HepG2 (cell line): Measurements from ENCODE around the gene ANO6. TPM values are rescaled to one million over a fixed set of nuclear protein-coding genes. Genes with fewer than 3 reads are reported as not detected.

ENCODE experiments used
- ATAC-seq: fragments of 200-7000 bp; cut with Tn5 transposase; 3 replicates; pipeline ENCODE4 v1.9.1; 2020; ENCODE audit warnings: mild to moderate bottlenecking, moderate library complexity
- BruUV-seq: library from RNA; stranded (reverse); fragments of 400-500 nt; replicated peaks from 2 replicates; lab custom pipeline; 2021; lab: Mats Ljungman, UMichigan
- CTCF ChIA-PET: fragments of 300-600 bp; formaldehyde crosslinking; extraction: SDS; loops from one replicate; lab custom pipeline; 2021; ENCODE audit warnings: low total read pairs, inconsistent platforms, low intra/inter-chr PET ratio; lab: Yijun Ruan, JAX
- POLR2A ChIA-PET: fragments of 350-600 bp; sonication (Branson Sonifier 250); formaldehyde crosslinking; loops from one replicate; lab custom pipeline; 2020; ENCODE audit warnings: antibody characterized with exemption, inconsistent platforms; lab: Yijun Ruan, JAX
- DNase-seq: peaks from one replicate; pipeline ENCODE4 v3.0.0-alpha.2; 2015; ENCODE audit warnings: low spot score
- FAIRE-seq: peaks from 3 replicates; lab custom pipeline; 2011; peaks lifted over from hg19 to GRCh38; lab: Jason Lieb, UNC
- H2AFZ ChIP-seq: one replicate; pipeline ENCODE4 v1.6.1; 2011; ENCODE audit warnings: low read length, inconsistent platforms
- H3K27ac ChIP-seq: fragments of 300-600 bp; 3 replicates; pipeline ENCODE4 v1.8.0; 2011; ENCODE audit warnings: mixed run types, mild to moderate bottlenecking, mixed read lengths, low read length, inconsistent platforms; ENCODE audit not compliant: insufficient read depth; ENCODE audit errors: extremely low read length
- H3K27me3 ChIP-seq, 2 experiments: fragments of 200-600 bp in 1 of 2; 2 replicates in 1 of 2; 3 replicates in 1 of 2; pipeline versions ENCODE4 v1.6.0 to v1.8.0; 2011; ENCODE audit warnings: low read length in 2 of 2, mild to moderate bottlenecking in 2 of 2, moderate library complexity in 2 of 2, inconsistent platforms in 1 of 2; ENCODE audit not compliant: insufficient read depth in 2 of 2, control insufficient read depth in 1 of 2
- H3K36me3 ChIP-seq, 2 experiments: fragments of 200-600 bp in 1 of 2; replicated peaks in 1 of 2; 2 replicates in 1 of 2; 3 replicates in 1 of 2; pipeline versions ENCODE4 v1.5.1 to v1.8.0; 2011; ENCODE audit warnings: low read length in 2 of 2, inconsistent platforms in 1 of 2; ENCODE audit not compliant: insufficient read depth in 2 of 2, control insufficient read depth in 1 of 2
- H3K4me1 ChIP-seq: 2 replicates; pipeline ENCODE4 v1.5.1; 2012; ENCODE audit warnings: low read length, inconsistent platforms; ENCODE audit not compliant: insufficient read depth
- H3K4me2 ChIP-seq: 2 replicates; pipeline ENCODE4 v1.6.0; 2011; ENCODE audit warnings: low read depth, low read length, inconsistent platforms
- H3K4me3 ChIP-seq, 3 experiments: fragments of 200-600 bp in 1 of 3; sonication (generic), shearing (Covaris generic) in 1 of 3; replicated peaks in 1 of 3; 2 replicates each; pipeline ENCODE4 v1.5.1; 2011 to 2016; ENCODE audit warnings: low read length in 3 of 3, inconsistent platforms in 2 of 3, low read depth in 2 of 3, mild to moderate bottlenecking in 2 of 3, control low read depth in 1 of 3, mixed read lengths in 1 of 3; ENCODE audit not compliant: insufficient read depth in 1 of 3
- H3K79me2 ChIP-seq: one replicate; pipeline ENCODE4 v1.6.1; 2011; ENCODE audit warnings: low read length, inconsistent platforms; ENCODE audit not compliant: insufficient read depth
- H3K9ac ChIP-seq: 2 replicates; pipeline ENCODE4 v1.6.0; 2011; ENCODE audit warnings: mild to moderate bottlenecking, low read depth, low read length, inconsistent platforms; ENCODE audit not compliant: insufficient read depth
- H3K9me3 ChIP-seq: 2 replicates; pipeline ENCODE4 v1.5.1; 2012; ENCODE audit warnings: mild to moderate bottlenecking, low read length
- H4K20me1 ChIP-seq: 2 replicates; pipeline ENCODE4 v1.6.0; 2011; ENCODE audit warnings: inconsistent platforms, mild to moderate bottlenecking, low read length, moderate library complexity; ENCODE audit not compliant: insufficient read depth
- BCLAF1 ChIP-seq: fragments of 450-650 bp; IDR thresholded peaks from 2 replicates; pipeline ENCODE4 v1.6.1; 2017; ENCODE audit warnings: mild to moderate bottlenecking
- PTBP1 ChIP-seq: fragments of 200-400 bp; formaldehyde crosslinking; IDR thresholded peaks from 2 replicates; pipeline ENCODE4 v1.6.1; 2018; ENCODE audit warnings: low read length, low read depth; ENCODE audit not compliant: poor library complexity, severe bottlenecking
- RFXANK ChIP-seq: IDR thresholded peaks from 2 replicates; pipeline ENCODE4 v1.6.1; 2016
- SIX4 ChIP-seq: sonication (generic); formaldehyde crosslinking; IDR thresholded peaks from 2 replicates; pipeline ENCODE4 v1.4.0; 2020; ENCODE audit warnings: missing genetic modification reagents
- SNAPC4 ChIP-seq: sonication (generic); formaldehyde crosslinking; IDR thresholded peaks from 2 replicates; pipeline ENCODE4 v1.4.0; 2020; ENCODE audit warnings: mild to moderate bottlenecking, missing genetic modification reagents
- ZNF382 ChIP-seq: sonication (generic); formaldehyde crosslinking; IDR thresholded peaks from 2 replicates; pipeline ENCODE4 v1.5.0; 2020; ENCODE audit warnings: missing genetic modification reagents, mild to moderate bottlenecking, borderline replicate concordance
- ZNF615 ChIP-seq: sonication (generic); formaldehyde crosslinking; IDR thresholded peaks from 2 replicates; pipeline ENCODE4 v1.5.0; 2020; ENCODE audit warnings: mild to moderate bottlenecking, missing genetic modification reagents, borderline replicate concordance
- WGBS: methylation state at CpG from one replicate; pipeline ENCODE4 v1.1.6; 2017; ENCODE audit warnings: low lambda C conversion rate; 5-methylcytosine and 5-hydroxymethylcytosine counted together
- in situ Hi-C: cut with HindIII; loops from 2 replicates; pipeline ENCODE4 v1.10.0; 2017; ENCODE audit warnings: low pct_unique_long_range_greater_than_20kb; ENCODE audit not compliant: extremely low pct_ligation_motif_present
- intact Hi-C: fragments of 100-400 bp; cut with micrococcal nuclease; formaldehyde crosslinking; loops from one replicate; pipeline ENCODE4 v1.10.0; 2022; ENCODE audit not compliant: unreplicated experiment
- polyA plus RNA-seq, 8 experiments: library from polyadenylated mRNA; depleted of rRNA in 3 of 8; stranded (reverse) in 7 of 8; unstranded in 1 of 8; fragments of >200 nt; fragmentation: Illumina TruSeq in 4 of 8; extraction: Trizol in 4 of 8; gene quantifications; 2 replicates each; pipeline versions ENCODE4 v1.2.1 to v1.2.3, GENCODE V29; 2011 to 2016; ENCODE audit warnings: low read depth in 4 of 8, missing spikeins in 1 of 8, mixed read lengths in 1 of 8; ENCODE audit not compliant: insufficient read depth in 1 of 8
- total RNA-seq, 5 experiments: library from RNA; depleted of rRNA; stranded (reverse); fragments of >200 nt; fragmentation: Illumina TruSeq; extraction: Trizol; gene quantifications; 2 replicates each; pipeline ENCODE4 v1.2.3, GENCODE V29; 2016; ENCODE audit warnings: low read depth in 1 of 5

ANO6 gene
- total and polyA plus RNA-seq, 2 of the 13 experiments (the other 11 are each of a cell fraction or from before 2014, with no cell fraction given) = 37.8 to 57.1 TPM

- Histone ChIP-seq H3K9me3 (no peaks in the 10 kb centered on the region), H4K20me1 (no peaks in the 10 kb centered on the region), H3K27me3 (no peaks in the 10 kb centered on the region), H3K4me3 (no peak overlapping the region), H3K9ac (no peak overlapping the region), H3K27ac (no peak overlapping the region), H3K79me2 (no peaks in the 10 kb centered on the region), H2AFZ (no peak overlapping the region), H3K36me3 (peaks cover 7 to 27% of the 10 kb centered on the region in 2 experiments), H3K4me2 (no peak overlapping the region), H3K4me1 (no peaks in the 10 kb centered on the region)
- ChIA-PET CTCF (no interaction called here), POLR2A (no interaction called here)
- intact Hi-C loops = no loop called here
- in situ Hi-C loops = no loop called here
- DNase-seq (no peak), FAIRE-seq (no peak), ATAC-seq (no peak)
- no TSS peak for BruUV-seq
- TF ChIP-seq SIX4 (CRISPR knock-in tag) (no peak), PTBP1 (no peak), ZNF615 (CRISPR knock-in tag) (no peak), SNAPC4 (CRISPR knock-in tag) (no peak), BCLAF1 (no peak), RFXANK (no peak), ZNF382 (CRISPR knock-in tag) (no peak)
- WGBS = over 99% methylated on average over 5 of the region's 5 CpGs
These were observed 163.4 kb downstream of the ANO6 start for GRCh38 chr12:45379261-45379660.
